ENCODE measurements around the gene CDKN2D. TPM values are rescaled to one million over a fixed set of nuclear protein-coding genes. Genes with fewer than 3 reads are reported as not detected.
"Not testable (repeated sequence)": the region's sequence is repeated elsewhere in the genome, so short reads cannot be mapped to it uniquely, and the experiment has no call there.

CDKN2D gene
- total and polyA plus RNA-seq, 4 donors = 11.8 to 23.0 (median 18.5) TPM

DNA sequence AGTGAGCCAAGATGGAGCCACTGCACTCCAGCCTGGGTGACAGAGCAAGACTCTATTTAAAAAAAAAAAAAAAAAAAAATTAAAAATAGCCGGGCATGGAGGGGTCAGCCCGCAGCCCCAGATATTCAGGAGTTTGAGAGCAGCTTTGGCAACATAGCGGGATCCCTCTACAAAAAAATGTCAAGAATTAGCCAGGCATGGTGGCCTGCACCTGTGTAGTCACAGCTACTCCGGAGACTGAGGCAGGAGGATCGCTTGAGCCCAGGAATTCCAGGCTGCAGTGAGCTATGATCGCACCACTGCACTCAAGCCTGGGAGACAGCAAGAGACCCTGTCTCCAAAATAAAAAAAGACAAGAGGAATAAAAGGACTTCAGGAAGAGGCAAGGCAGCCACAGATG, 17.6 kb upstream of the CDKN2D start:
- DNase-seq (no peak), ATAC-seq (ENCODE audit: low FRiP score) (no peak)
- Histone ChIP-seq H3K9me3 (ENCODE audit: control insufficient read depth, low read length) (no peaks in the 10 kb centered on the region), H3K36me3 (ENCODE audit: control insufficient read depth in 1 of 2, insufficient read depth in 2 of 2, low read length in 1 of 2) (no peaks in the 10 kb centered on the region), H3K4me1 (ENCODE audit: control insufficient read depth in 1 of 2, insufficient read depth in 2 of 2, low read length in 2 of 2) (no peaks in the 10 kb centered on the region), H3K4me3 (ENCODE audit: low read length in 2 of 2) (no peak overlapping the region), H3K27ac (ENCODE audit: low read depth in 1 of 2, low read length in 2 of 2) (no peak overlapping the region), H3K27me3 (ENCODE audit: control insufficient read depth in 1 of 2, insufficient read depth in 2 of 2, low read length in 1 of 2) (no peaks in the 10 kb centered on the region)
- WGBS, 2 donors = 63 to 81% methylated on average over 6 of the region's 6 CpGs
- intact Hi-C loops (cut with DNase I) = no loop called here

DNA sequence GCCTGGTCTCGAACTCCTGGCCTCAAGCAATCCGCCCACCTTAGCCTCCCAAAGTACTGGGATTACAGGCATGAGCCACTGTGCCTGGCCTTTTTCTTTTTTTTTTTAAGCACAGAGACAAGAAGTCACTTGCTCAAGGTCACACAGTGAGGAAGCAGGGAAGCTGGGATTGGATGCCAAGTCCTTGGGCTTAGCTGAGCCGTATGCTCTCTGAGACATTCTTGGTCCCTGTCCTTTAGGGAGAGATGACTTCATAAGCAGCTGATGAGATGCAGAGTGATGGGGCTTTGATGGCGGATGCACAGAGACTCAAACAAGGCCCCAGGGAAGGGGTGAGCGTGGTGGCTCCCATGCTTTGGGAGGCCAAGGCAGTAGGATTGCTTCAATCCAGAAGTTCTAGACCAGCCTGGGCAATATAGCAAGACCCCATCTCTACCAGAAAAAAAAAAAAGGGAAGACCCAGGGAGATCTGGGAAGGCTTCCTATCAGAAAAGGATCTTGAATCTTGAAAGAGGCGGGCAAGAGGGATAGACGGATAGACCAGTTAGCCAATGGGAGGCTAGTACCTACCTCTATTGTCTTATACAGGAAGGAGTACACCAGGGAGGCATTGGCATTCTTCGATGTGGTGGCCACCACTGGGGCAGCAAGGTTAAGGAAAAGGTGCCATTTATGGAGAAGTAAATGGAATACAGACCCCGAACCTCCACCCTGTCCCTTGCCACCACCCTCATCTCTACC, 14.4 kb upstream of the CDKN2D start:
- 81 to 85% methylated on average over 9 of the region's 9 CpGs for WGBS, 2 donors
- Histone ChIP-seq H3K4me3 (ENCODE audit: low read length in 2 of 2) (no peak overlapping the region), H3K9me3 (ENCODE audit: control insufficient read depth, low read length) (no peaks in the 10 kb centered on the region), H3K4me1 (ENCODE audit: control insufficient read depth in 1 of 2, insufficient read depth in 2 of 2, low read length in 2 of 2) (no peaks in the 10 kb centered on the region), H3K36me3 (ENCODE audit: control insufficient read depth in 1 of 2, insufficient read depth in 2 of 2, low read length in 1 of 2) (no peaks in the 10 kb centered on the region), H3K27ac (ENCODE audit: low read depth in 1 of 2, low read length in 2 of 2) (no peak overlapping the region), H3K27me3 (ENCODE audit: control insufficient read depth in 1 of 2, insufficient read depth in 2 of 2, low read length in 1 of 2) (no peaks in the 10 kb centered on the region)
- intact Hi-C loops (cut with DNase I) = loop anchor here in 1 of 2 donors (5.0 kb wide), 1 partner anchor 114 kb away; no protein-coding TSS in a partner anchor
- DNase-seq (no peak), ATAC-seq (ENCODE audit: low FRiP score) (no peak)

DNA sequence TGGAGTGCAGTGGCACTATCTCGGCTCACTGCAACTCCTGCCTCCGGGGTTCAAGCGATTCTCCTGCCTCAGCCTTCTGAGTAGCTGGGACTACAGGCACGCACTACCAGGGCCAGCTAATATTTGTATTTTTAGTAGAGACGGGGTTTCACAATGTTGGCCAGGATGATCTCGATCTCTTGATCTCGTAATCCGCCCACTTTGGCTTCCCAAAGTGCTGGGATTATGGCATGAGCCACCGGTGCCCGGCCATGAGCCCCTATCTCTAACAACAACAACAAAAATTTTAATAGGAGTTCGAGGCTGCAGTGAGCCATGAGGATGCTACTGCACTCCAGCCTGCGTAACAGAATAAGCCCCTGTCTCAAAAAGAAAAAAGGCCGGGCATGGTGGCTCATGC, 13.3 kb upstream of the CDKN2D start:
- 84 to 87% methylated on average over 13 of the region's 13 CpGs for WGBS, 2 donors

DNA sequence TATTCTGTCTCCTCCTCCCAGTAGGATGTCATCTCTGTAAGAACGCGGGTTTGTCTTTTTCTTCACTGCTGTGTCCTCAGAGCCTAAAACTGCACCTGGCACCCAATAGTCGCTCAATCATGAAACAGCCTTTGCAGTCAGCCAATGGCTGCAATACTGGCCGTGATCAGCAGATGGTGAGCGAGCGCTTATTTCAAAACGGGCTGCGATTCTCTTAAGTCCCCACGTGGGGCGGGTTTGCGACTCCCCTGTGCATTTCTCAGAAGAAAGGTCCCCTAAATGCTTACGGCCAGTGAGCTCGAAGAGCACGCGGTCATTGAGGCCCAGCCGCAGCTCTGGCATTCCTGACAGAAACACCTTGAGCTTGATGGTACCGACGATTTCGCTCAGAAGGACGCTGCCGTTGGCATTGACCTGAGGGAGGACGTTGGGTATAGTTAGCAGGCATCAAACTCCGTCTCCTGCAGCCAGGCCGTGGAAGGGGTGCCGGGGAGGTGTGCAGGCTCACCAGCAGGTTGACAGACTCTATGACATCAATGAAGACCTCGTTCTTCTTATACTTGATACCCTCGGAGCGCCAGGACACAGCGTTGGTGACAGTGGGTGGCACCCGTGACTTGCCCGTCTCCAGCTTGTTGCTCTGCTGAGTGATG, 12.3 kb upstream of the CDKN2D start:
- intact Hi-C loops (cut with DNase I) = loop anchor here (1.0 to 5.0 kb wide), 4 partner anchors 63 to 118 kb away; no protein-coding TSS in a partner anchor
- no peaks in the 10 kb centered on the region for H3K4me1 ChIP-seq (ENCODE audit: control insufficient read depth in 1 of 2, insufficient read depth in 2 of 2, low read length in 2 of 2)
- no peaks in the 10 kb centered on the region for H3K9me3 ChIP-seq (ENCODE audit: control insufficient read depth, low read length)
- DNase-seq (peak; percentile 89 to 95), ATAC-seq (ENCODE audit: low FRiP score) (peak; percentile 94)
- H3K27ac ChIP-seq (ENCODE audit: low read depth in 1 of 2, low read length in 2 of 2) = no peak overlapping the region
- H3K4me3 ChIP-seq (ENCODE audit: low read length in 2 of 2) = no peak overlapping the region
- H3K27me3 ChIP-seq (ENCODE audit: control insufficient read depth in 1 of 2, insufficient read depth in 2 of 2, low read length in 1 of 2) = no peaks in the 10 kb centered on the region
- no peaks in the 10 kb centered on the region for H3K36me3 ChIP-seq (ENCODE audit: control insufficient read depth in 1 of 2, insufficient read depth in 2 of 2, low read length in 1 of 2)
- 17 to 19% methylated on average over 31 of the region's 31 CpGs for WGBS, 2 donors

More for the DNA sequence above, 13.3 kb upstream of the CDKN2D start:
- no peaks in the 10 kb centered on the region for H3K27me3 ChIP-seq (ENCODE audit: control insufficient read depth in 1 of 2, insufficient read depth in 2 of 2, low read length in 1 of 2)
- intact Hi-C loops (cut with DNase I) = loop anchor here in 1 of 2 donors (5.0 kb wide), 1 partner anchor 115 kb away; no protein-coding TSS in a partner anchor
- no peaks in the 10 kb centered on the region for H3K36me3 ChIP-seq (ENCODE audit: control insufficient read depth in 1 of 2, insufficient read depth in 2 of 2, low read length in 1 of 2)
- H3K4me3 ChIP-seq (ENCODE audit: low read length in 2 of 2) = no peak overlapping the region
- H3K9me3 ChIP-seq (ENCODE audit: control insufficient read depth, low read length) = no peaks in the 10 kb centered on the region
- DNase-seq = no peak
- H3K4me1 ChIP-seq (ENCODE audit: control insufficient read depth in 1 of 2, insufficient read depth in 2 of 2, low read length in 2 of 2) = no peaks in the 10 kb centered on the region
- no peak for ATAC-seq (ENCODE audit: low FRiP score)
- H3K27ac ChIP-seq (ENCODE audit: low read depth in 1 of 2, low read length in 2 of 2) = no peak overlapping the region

DNA sequence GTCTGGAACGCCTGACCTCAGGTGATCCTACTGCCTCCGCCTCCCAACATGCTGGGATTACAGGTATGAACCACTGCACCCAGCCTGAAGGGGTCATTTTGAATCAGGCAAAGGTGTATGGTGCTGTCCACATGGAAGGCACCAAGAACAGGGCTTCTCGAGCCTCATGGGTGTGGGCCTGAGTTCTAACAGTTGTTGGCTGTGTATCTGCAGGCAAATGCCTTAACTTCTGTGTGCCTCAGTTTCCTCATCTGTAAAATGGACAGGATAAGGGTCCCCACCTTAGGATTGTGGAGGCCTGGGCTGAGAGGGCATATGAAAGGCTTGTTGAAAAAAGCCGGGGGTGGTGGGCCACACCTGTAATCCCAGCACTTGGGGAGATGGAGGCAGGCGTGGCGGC, 9.2 kb upstream of the CDKN2D start:
- intact Hi-C loops (cut with DNase I) = loop anchor here in 1 of 2 donors (5.0 kb wide), 1 partner anchor 91 kb away; no protein-coding TSS in a partner anchor
- Histone ChIP-seq H3K4me3 (ENCODE audit: low read length in 2 of 2) (no peak overlapping the region), H3K9me3 (ENCODE audit: control insufficient read depth, low read length) (no peaks in the 10 kb centered on the region), H3K4me1 (ENCODE audit: control insufficient read depth in 1 of 2, insufficient read depth in 2 of 2, low read length in 2 of 2) (no peaks in the 10 kb centered on the region), H3K27me3 (ENCODE audit: control insufficient read depth in 1 of 2, insufficient read depth in 2 of 2, low read length in 1 of 2) (no peaks in the 10 kb centered on the region), H3K36me3 (ENCODE audit: control insufficient read depth in 1 of 2, insufficient read depth in 2 of 2, low read length in 1 of 2) (no peaks in the 10 kb centered on the region), H3K27ac (ENCODE audit: low read depth in 1 of 2, low read length in 2 of 2) (no peak overlapping the region)
- ATAC-seq (ENCODE audit: low FRiP score) (no peak), DNase-seq (no peak)
- 75 to 83% methylated on average over 6 of the region's 6 CpGs for WGBS, 2 donors

- Histone ChIP-seq H3K36me3 (ENCODE audit: control insufficient read depth in 1 of 2, insufficient read depth in 2 of 2, low read length in 1 of 2) (no peaks in the 10 kb centered on the region), H3K4me1 (ENCODE audit: control insufficient read depth in 1 of 2, insufficient read depth in 2 of 2, low read length in 2 of 2) (no peaks in the 10 kb centered on the region), H3K27ac (ENCODE audit: low read depth in 1 of 2, low read length in 2 of 2) (no peak overlapping the region), H3K9me3 (ENCODE audit: control insufficient read depth, low read length) (no peaks in the 10 kb centered on the region), H3K27me3 (ENCODE audit: control insufficient read depth in 1 of 2, insufficient read depth in 2 of 2, low read length in 1 of 2) (no peaks in the 10 kb centered on the region), H3K4me3 (ENCODE audit: low read length in 2 of 2) (no peak overlapping the region)
- ATAC-seq (ENCODE audit: low FRiP score) (no peak), DNase-seq (no peak)
- WGBS, 2 donors = 77% methylated on average over 6 of the region's 6 CpGs
- intact Hi-C loops (cut with DNase I) = loop anchor here in 1 of 2 donors (5.0 kb wide), 1 partner anchor 88 kb away; no protein-coding TSS in a partner anchor
These were observed 6.4 kb upstream of the CDKN2D start for GRCh38 chr19:10575011-10575716.

DNA sequence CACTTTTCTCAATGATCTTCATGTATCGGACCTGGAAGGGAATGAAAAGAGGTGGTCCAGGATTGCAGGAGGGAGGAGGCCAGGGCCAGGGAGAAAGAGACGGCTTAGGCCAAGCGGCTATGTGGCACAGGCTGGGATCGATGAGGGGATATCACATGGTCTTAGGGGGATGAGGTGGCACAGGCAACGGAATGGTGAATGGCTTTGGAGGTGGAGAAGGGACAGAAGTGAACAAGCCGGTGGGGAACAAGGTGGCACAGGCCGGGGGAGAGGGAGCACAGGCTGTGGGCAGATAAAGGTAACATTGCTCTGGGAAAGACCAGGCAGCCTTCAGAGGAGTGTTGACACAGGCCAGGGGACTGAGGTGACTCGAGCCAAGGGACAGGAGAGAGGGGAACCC, 5.7 kb upstream of the CDKN2D start:
- no peaks in the 10 kb centered on the region for H3K27me3 ChIP-seq (ENCODE audit: control insufficient read depth in 1 of 2, insufficient read depth in 2 of 2, low read length in 1 of 2)
- no peaks in the 10 kb centered on the region for H3K36me3 ChIP-seq (ENCODE audit: control insufficient read depth in 1 of 2, insufficient read depth in 2 of 2, low read length in 1 of 2)
- H3K4me3 ChIP-seq (ENCODE audit: low read length in 2 of 2) = no peak overlapping the region
- DNase-seq (no peak), ATAC-seq (ENCODE audit: low FRiP score) (no peak)
- no peak overlapping the region for H3K27ac ChIP-seq (ENCODE audit: low read depth in 1 of 2, low read length in 2 of 2)
- no peaks in the 10 kb centered on the region for H3K4me1 ChIP-seq (ENCODE audit: control insufficient read depth in 1 of 2, insufficient read depth in 2 of 2, low read length in 2 of 2)
- no peaks in the 10 kb centered on the region for H3K9me3 ChIP-seq (ENCODE audit: control insufficient read depth, low read length)
- WGBS, 2 donors = 83 to 89% methylated on average over 8 of the region's 8 CpGs
- intact Hi-C loops (cut with DNase I) = no loop called here

DNA sequence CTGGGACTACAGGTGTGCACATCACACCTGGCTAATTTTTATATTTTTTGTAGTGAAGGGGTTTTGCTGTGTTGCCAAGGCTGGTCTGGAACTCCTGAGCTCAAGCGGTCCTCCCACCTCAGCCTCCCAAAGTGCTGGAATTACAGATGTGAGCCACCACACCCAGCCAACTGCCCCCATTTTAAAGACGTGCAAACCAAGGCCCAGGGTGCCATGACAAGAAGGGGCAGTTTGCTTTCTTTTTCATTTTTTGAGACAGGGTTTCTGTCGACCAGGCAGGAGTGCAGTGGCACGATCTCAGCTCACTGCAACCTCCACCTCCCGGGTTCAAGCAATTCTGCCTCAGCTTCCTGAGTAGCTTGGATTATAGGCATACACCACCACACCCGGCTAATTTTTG, 5.0 kb upstream of the CDKN2D start:
- 89 to 93% methylated on average over 6 of the region's 6 CpGs for WGBS, 2 donors
- H3K9me3 ChIP-seq (ENCODE audit: control insufficient read depth, low read length); ATAC-seq (ENCODE audit: low FRiP score); DNase-seq; H3K4me1 ChIP-seq (ENCODE audit: control insufficient read depth in 1 of 2, insufficient read depth in 2 of 2, low read length in 2 of 2); H3K36me3 ChIP-seq (ENCODE audit: control insufficient read depth in 1 of 2, insufficient read depth in 2 of 2, low read length in 1 of 2); H3K4me3 ChIP-seq (ENCODE audit: low read length in 2 of 2); intact Hi-C loops (cut with DNase I); H3K27ac ChIP-seq (ENCODE audit: low read depth in 1 of 2, low read length in 2 of 2); H3K27me3 ChIP-seq (ENCODE audit: control insufficient read depth in 1 of 2, insufficient read depth in 2 of 2, low read length in 1 of 2): not testable (repeated sequence)
